C4-2B (cell line): ENCODE data around the gene ALDH1A3.

Experiments
- CTCF ChIP-seq: fragments of 450-650 bp; conservative IDR thresholded peaks from 2 replicates; pipeline ENCODE4 v1.5.1; 2017; ENCODE audit warnings: mild to moderate bottlenecking
- ZFX ChIP-seq: fragments of 450-650 bp; IDR thresholded peaks from 2 replicates; pipeline ENCODE4 v1.6.1; 2017

- TF ChIP-seq CTCF (no peak), ZFX (no peak)
These were observed 18.5 kb downstream of the ALDH1A3 start for GRCh38 chr15:100898152-100898490.
